22Rv1 (cell line): ENCODE measurements around the gene KRT83.
"Not testable (repeated sequence)": the region's sequence is repeated elsewhere in the genome, so short reads cannot be mapped to it uniquely, and the experiment has no call there.

ENCODE experiments used
- H3K27ac ChIP-seq: fragments of 450-650 bp; 2 replicates; pipeline ENCODE4 v1.5.1; 2017
- CTCF ChIP-seq: fragments of 450-650 bp; IDR thresholded peaks from 2 replicates; pipeline ENCODE4 v1.5.1; 2017; ENCODE audit warnings: mild to moderate bottlenecking
- ZFX ChIP-seq: fragments of 450-650 bp; IDR thresholded peaks from 2 replicates; pipeline ENCODE4 v1.6.1; 2017; ENCODE audit warnings: antibody characterized with exemption, borderline replicate concordance

The KRT83 gene

GRCh38 chr12:52298677-52299190, 22.5 kb downstream of the KRT83 start:
- H3K27ac ChIP-seq: no peak overlapping the region
- no peak for TF ChIP-seq CTCF
- no peak for TF ChIP-seq ZFX

GRCh38 chr12:52296572-52297215, 24.5 kb downstream of the KRT83 start:
- H3K27ac ChIP-seq: no peak overlapping the region
- TF ChIP-seq ZFX (no peak), CTCF (no peak)

GRCh38 chr12:52295663-52296062, 25.5 kb downstream of the KRT83 start:
- TF ChIP-seq CTCF (no peak), ZFX (no peak)

GRCh38 chr12:52294803-52295202, 26.4 kb downstream of the KRT83 start:
- no peak for TF ChIP-seq CTCF
- no peak for TF ChIP-seq ZFX
- no peak overlapping the region for H3K27ac ChIP-seq

More at GRCh38 chr12:52295663-52296062, 25.5 kb downstream of the KRT83 start:
- no peak overlapping the region for H3K27ac ChIP-seq

- no peak overlapping the region for H3K27ac ChIP-seq
- TF ChIP-seq CTCF: no peak
- no peak for TF ChIP-seq ZFX
Measured at GRCh38 chr12:52293926-52294325, 27.3 kb downstream of the KRT83 start.

- H3K27ac ChIP-seq: no peak within 1 kb of the TSS
- TF ChIP-seq ZFX (no peak), CTCF (no peak)
Measured at GRCh38 chr12:52291267-52291935, 29.8 kb downstream of the KRT83 start, which contains the start of gene KRT81. Gene KRT81, minus strand, starts transcription at chr12:52291534. Its CDS starts 69 bp downstream, at chr12:52291465.

GRCh38 chr12:52290483-52291134, 30.6 kb downstream of the KRT83 start:
- H3K27ac ChIP-seq: not testable (repeated sequence)

- H3K27ac ChIP-seq: not testable (repeated sequence)
Measured at GRCh38 chr12:52287816-52288805, 33.1 kb downstream of the KRT83 start.
